ENCODE measurements around the gene ETFBKMT.

GRCh38 chr12:31645924-31646323 is 13.6 kb upstream of the ETFBKMT start:
- TF ChIP-seq POLR2AphosphoS5 (IDR thresholded peaks at IDR 0.05) (no peak), CTCF (IDR thresholded peaks at IDR 0.05) (no peak)
